NCI-H2171 treated with DMSO at 0.1 percent for 48 hours (cell line): ENCODE data around the gene AGER.
"Not testable (repeated sequence)": the region's sequence is repeated elsewhere in the genome, so short reads cannot be mapped to it uniquely, and the experiment has no call there.

Source experiments
- DNase-seq: peaks from one replicate; lab custom pipeline; 2025; lab: John Stamatoyannopoulos, UW

The AGER gene

GRCh38 chr6:32148289-32149091 lies 35.6 kb downstream of the AGER start:
- no peak for DNase-seq

GRCh38 chr6:32147401-32148132 lies 36.5 kb downstream of the AGER start:
- DNase-seq, result no peak

GRCh38 chr6:32146687-32147086 lies 37.4 kb downstream of the AGER start:
- DNase-seq, result no peak

GRCh38 chr6:32146287-32146686 lies 37.8 kb downstream of the AGER start:
- DNase-seq, result no peak

- DNase-seq, result not testable (repeated sequence)
Observed at GRCh38 chr6:32144238-32144637, 39.8 kb downstream of the AGER start.

GRCh38 chr6:32140420-32141046 lies 43.5 kb downstream of the AGER start:
- no peak for DNase-seq

GRCh38 chr6:32139590-32139989 lies 44.5 kb downstream of the AGER start:
- no peak for DNase-seq

- DNase-seq, result no peak
Observed at GRCh38 chr6:32137454-32137853, 46.6 kb downstream of the AGER start.

- DNase-seq, result no peak
Observed at GRCh38 chr6:32133786-32134185, 50.3 kb downstream of the AGER start.

- DNase-seq, result no peak
Observed at GRCh38 chr6:32132110-32132509, 51.9 kb downstream of the AGER start.

- no peak for DNase-seq
Observed at GRCh38 chr6:32131439-32131948, 52.6 kb downstream of the AGER start.
